GM19455 (cell line): Measurements from ENCODE around the gene TLCD1.
"Not testable (repeated sequence)": the region's sequence is repeated elsewhere in the genome, so short reads cannot be mapped to it uniquely, and the experiment has no call there.

Experiments
- ATAC-seq: cut with Tn5 transposase; IDR thresholded peaks from one replicate; pipeline ENCODE4 v1.9.1; 2021; ENCODE audit not compliant: unreplicated experiment

TLCD1 gene

DNA sequence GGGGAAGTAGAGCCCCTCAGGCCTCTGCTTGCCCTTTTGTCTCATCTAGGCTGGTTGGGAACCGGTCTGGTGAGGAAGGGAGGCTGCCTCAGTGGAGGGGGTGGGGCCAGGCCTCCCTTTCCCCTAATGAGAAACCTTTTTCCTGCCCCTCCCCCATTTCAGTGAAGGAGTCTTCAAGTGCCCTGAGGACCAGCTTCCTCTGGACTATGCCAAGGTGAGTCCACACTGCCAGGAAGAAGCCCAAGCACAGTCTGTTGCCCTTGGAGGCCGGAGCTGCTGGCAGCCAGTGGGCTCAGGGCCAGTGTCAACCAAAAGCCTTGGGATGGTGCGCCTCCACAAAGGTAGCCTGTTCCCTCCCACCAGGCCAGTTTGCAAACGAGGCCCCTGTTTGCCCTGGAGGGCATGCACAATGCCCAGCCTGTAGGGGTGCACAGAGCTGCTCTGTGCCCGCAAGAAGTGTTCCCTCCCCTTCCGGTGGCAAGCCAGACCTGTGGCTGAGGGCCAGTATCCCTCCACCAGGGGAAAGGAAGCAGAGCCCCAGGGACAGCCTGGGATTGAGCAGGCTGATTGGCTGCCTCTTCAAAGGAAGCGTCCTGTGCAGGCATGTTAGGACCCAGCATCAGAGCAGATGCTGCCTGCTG lies 21.1 kb upstream of the TLCD1 start:
- ATAC-seq: no peak

DNA sequence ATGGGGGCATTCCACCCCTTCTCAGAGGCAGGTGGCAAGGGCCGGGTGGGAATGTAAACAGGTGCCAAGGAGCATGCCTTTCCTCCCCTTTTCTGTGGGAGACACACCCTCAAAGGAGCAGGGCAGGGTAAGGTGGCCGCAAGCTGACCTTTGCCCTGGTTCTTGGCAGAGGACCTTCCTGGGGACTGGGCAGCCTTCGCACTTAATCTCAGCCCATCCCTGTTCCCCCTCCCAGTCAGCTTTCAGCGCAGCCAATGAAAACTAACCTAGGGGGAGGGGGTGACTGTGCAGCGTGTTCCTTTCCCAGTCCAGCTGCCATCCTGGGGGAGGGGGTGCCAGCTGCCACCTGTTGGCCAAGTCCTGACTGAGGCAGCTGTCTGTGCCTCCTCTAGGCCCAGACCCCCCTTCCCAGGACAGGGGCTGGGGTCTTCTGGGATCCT lies 20.6 kb upstream of the TLCD1 start:
- ATAC-seq: no peak

DNA sequence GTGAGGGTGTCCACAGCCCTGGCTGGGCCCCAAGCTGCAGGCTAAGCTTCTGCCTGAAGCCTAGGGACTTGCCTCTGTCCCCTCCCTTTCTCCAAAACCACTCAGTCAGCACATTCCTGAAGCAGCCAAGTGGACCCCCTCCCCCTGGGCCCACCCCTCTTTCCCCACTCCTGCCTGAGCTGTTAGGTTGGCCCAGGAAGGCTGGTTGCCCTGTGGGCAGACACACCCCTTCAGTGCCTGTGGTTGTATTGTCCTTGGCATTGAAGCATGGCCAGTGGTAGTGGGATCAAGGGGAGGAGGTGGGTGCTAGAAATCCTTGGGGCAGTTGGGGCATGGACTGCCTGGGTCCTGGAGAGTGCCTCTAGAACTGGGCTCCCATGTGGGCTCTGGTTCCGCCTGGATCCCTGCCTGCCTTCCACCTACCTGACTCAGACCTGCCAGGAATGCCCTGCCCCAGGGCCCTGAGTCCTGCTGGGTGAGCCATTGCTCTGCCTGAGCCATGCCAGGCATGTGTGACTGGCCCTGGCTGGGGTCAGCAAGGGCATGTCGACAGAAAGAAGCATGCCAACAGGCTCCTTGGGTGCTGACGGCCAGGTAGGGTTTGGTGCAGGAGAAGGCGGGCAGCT lies 19.9 kb upstream of the TLCD1 start:
- ATAC-seq: no peak

DNA sequence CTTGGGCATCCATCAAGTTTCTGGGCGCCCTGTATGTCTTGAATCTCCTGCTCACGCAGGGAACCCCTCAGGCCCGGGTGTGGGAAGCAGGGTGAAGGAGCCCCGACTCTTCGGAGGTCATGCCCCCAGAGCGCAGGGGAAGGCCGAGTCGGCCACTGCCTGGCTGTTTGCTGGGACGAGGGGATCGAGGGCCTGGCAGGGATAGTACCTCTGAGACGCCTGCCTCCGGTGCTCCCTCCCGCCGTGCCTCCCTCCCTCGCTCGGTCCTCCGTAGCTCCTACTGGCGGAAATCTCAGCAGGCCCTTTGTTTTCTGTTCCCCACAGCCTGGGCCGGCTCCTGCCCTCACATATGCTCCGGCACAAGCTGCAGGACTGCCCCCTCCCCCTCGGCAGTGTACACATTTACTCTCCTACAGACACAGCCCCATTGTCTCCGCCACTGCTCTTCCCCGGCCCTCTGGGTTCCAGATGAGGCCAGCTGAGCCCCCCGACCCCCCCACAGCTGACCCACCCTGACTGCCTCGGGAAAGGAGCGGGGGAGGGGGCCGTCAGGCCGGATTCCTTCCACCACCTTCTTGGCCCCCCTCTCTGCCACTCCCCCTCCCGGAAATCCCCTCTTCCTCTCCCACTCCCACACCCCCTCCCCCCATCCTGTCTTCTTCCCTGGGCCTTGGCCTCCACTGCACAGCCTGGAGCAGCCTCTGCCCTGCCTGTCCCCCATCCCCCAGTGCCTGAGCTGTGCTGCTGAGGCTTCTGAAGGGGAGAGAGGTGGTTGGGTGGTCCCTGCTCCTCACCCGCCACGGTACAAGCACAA lies 19.1 kb upstream of the TLCD1 start:
- no peak for ATAC-seq

- peak; percentile 23 for ATAC-seq
Observed at GRCh38 chr17:28744104-28744971, 18.3 kb upstream of the TLCD1 start.

DNA sequence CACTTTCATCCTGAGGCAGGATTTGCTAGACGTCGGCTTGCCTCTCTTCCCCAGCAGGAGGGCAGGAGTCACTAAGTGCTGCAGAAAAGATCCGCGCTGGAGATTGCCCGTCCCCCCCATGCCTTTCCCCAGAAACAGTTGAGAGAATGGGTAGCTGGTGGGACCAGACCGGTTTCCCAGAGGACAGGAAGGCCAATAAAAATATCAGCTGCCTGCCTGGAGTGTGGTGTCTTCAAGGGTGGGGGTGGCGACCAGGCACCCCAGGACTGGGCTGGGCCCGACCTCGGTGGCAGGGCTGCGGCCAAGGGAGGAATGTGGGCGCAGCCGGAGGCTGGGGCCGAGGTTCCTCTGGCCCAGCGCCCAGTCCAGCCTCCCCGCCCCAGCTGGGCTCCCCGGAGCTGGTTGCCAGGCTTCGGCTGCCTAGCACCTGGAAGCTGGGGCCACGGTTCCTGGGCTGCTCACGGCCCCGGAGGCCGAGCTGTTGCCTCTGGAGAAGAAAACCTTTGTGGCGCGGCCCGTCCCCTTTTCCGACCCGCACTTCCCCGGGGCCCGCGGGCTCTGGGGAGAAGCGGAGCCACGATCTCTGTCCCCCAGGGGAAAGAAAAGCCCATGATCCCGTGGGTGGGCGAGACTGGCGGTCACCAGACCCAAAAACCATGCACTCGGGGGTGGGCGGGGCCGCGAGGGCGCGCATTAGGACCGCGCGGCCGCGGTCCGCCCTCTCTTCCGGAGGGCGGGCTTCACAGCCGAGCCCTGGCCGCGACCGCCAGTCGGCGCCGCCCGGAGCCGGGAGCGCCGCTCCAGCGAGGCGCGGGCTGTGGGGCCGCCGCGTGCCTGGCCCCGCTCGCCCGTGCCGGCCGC lies 17.4 kb upstream of the TLCD1 start, which contains the start of gene TRAF4:
Gene TRAF4 (plus strand): TSS at position 769 of the 861 bp plus-strand sequence. CDS start 102 bp downstream, outside the sequence.
- peak; percentile 65 for ATAC-seq

DNA sequence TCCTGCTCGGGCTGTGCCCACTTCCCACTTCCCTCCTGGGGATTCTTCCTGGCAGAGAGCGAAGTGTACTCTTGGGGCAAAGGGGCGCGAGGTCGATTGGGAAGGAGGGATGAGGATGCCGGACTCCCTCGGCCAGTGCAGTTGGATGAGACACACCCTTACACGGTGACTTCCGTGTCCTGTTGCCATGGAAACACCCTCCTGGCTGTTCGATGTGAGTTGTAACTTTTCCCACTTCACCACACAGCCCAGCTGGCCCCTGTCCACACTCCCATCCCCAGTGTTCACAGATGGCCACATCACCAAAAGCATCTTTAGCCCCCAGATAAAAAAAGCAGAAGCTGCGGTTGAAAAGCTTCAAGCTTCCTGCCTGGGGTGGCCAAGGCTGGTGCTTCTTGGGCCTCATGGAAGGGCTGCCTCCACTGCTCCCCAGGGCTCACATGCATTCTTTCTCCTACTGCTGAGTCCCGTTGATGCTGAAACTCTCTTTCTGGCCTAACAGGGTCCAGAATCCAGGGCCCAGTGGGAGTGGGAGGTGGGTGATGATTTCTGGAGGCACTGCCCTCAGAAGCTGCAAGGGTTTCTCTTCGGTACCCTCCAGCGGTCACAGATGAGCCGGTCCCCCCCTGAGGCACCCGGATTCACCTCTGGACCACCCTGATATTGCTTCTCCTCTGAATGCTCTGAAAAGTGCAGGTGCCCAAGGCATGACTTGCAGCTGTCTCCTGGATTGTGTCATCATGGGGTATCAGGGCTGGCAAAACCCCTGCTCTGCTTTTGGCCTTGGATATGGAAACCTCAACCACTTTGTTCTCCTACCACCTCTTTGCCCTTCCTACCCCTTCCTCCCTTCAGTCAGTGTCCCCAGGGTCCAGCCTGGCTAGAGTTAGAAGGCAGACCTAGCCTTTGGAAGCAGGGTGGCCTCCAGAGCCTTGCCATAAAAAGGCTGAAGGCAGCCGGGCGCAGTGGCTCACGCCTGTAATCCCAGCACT lies 15.6 kb upstream of the TLCD1 start:
- no peak for ATAC-seq

DNA sequence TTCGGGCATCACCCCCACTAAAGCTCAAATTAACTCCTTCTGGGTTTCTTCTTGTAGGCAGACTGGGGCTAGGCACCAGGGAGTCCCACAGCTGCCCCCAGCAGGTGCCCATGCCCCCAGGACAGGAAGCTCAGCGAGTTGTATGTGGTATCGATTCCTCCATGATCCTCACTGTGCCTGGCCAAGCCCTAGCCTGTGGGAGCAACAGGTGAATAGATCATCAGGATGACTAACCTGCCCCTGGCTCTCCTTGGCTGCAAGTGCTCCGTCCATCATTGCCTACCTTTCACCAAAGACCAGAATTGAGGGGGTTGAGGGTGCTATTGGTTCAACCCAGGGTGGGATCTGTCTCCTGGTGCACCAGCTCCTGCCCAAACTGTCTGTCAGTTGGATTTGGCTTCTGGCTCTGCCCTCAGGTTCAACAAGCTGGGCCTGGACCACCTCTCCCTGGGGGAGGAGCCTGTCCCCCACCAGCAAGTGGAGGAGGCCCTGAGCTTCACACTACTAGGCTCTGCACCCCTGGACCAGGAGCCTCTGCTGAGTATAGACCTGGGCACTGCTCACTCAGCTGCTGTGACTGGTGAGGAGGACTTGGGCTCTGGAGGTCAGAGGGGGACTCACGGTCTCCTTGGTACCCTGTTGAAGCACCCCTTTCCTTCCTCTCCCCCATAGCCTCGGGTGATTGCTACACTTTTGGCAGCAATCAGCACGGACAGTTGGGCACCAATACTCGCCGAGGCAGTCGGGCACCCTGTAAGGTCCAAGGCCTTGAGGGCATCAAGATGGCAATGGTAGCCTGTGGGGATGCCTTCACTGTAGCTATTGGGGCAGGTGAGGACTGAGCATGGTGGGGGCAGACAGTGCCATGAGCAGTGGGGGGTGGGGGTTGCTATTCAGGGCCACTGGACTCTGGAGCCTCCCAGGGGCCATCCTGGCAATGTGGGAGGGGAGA lies 14.6 kb upstream of the TLCD1 start:
- ATAC-seq: no peak

GRCh38 chr17:28738680-28739384 lies 12.8 kb upstream of the TLCD1 start:
- no peak for ATAC-seq

- ATAC-seq: peak; percentile 61
Observed at GRCh38 chr17:28737770-28738679, 12.0 kb upstream of the TLCD1 start.

- ATAC-seq: no peak
Observed at GRCh38 chr17:28737316-28737715, 11.3 kb upstream of the TLCD1 start.

DNA sequence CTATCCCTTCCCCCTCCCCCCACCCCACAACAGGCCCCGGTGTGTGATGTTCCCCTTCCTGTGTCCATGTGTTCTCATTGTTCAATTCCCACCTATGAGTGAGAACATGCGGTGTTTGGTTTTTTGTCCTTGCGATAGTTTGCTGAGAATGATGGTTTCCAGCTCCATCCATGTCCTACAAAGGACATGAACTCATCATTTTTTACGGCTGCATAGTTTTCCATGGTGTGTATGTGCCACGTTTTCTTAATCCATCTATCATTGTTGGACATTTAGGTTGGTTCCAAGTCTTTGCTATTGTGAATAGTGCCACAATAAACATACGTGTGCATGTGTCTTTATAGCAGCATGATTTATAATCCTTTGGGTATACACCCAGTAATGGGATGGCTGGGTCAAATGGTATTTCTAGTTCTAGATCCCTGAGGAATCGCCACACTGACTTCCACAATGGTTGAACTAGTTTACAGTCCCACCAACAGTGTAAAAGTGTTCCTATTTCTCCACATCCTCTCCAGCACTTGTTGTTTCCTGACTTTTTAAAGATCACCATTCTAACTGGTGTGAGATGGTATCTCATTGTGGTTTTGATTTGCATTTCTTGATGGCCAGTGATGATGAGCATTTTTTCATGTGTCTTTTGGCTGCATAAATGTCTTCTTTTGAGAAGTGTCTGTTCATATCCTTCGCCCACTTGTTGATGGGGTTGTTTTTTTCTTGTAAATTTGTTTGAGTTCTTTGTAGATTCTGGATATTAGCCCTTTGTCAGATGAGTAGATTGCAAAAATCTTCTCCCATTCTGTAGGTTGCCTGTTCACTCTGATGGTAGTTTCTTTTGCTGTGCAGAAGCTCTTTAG lies 10.1 kb upstream of the TLCD1 start:
- not testable (repeated sequence) for ATAC-seq

DNA sequence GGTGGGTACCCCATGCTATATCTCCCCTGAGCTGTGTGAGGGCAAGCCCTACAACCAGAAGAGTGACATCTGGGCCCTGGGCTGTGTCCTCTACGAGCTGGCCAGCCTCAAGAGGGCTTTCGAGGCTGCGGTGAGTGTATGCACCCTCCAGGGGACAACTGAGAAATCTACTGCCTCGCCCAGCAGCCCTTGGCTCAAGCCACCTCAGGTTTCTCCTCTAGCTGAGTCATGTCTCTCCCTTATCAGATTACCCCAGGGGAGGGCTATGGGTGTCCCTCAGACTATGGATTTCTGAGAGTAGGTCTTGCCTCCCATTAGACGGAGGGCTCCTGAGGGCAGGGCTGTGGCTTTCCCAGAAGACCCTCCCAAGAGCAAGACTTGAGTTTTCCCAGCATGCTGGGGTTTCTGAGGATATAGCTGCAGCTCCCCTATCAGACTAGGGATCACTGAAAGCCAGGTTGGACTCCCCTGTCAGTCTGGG lies 9.2 kb upstream of the TLCD1 start:
- no peak for ATAC-seq

GRCh38 chr17:28734712-28735241 lies 8.7 kb upstream of the TLCD1 start:
- no peak for ATAC-seq

GRCh38 chr17:28733346-28733745 lies 7.3 kb upstream of the TLCD1 start:
- no peak for ATAC-seq
